ENCODE measurements around the gene C16orf74. TPM values are rescaled to one million over a fixed set of nuclear protein-coding genes. Genes with fewer than 3 reads are reported as not detected.

The C16orf74 gene
- total RNA-seq, 1 donor, result 8.2 TPM

DNA sequence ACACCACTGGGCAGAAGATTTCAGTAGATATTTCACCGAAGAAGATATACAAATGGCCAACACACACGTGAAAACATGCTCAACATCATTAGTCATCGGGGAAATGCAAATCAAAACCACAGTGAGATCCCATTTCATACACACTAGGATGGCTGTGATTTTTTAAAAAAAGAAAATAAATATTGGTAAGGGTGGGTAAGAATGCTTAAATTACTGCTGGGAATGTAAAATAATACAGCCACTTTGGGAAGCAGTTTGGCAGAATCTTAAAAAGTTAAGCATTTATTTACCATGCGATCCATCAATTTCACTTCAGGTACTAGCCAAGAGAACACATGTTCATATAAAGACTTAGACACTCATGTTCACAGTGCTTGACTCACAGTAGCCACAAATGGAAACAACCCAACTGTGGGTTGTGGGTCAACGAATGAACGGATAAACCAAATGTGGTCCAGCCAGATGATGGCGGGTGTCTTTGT, 6.5 kb upstream of the C16orf74 start:
- H3K4me3 ChIP-seq (ENCODE audit: low read depth, low read length), result no peak overlapping the region
- DNase-seq (ENCODE audit: low read depth), result peak; percentile 52
- TF ChIP-seq CTCF (IDR thresholded peaks at IDR 0.05; ENCODE audit: insufficient read depth, low read depth, low read length), result no peak

- no peak for TF ChIP-seq CTCF (IDR thresholded peaks at IDR 0.05; ENCODE audit: insufficient read depth, low read depth, low read length)
- no peak for DNase-seq (ENCODE audit: low read depth)
- H3K4me3 ChIP-seq (ENCODE audit: low read depth, low read length), result no peak overlapping the region
Measured at GRCh38 chr16:85755929-85756768, 5.3 kb upstream of the C16orf74 start.

DNA sequence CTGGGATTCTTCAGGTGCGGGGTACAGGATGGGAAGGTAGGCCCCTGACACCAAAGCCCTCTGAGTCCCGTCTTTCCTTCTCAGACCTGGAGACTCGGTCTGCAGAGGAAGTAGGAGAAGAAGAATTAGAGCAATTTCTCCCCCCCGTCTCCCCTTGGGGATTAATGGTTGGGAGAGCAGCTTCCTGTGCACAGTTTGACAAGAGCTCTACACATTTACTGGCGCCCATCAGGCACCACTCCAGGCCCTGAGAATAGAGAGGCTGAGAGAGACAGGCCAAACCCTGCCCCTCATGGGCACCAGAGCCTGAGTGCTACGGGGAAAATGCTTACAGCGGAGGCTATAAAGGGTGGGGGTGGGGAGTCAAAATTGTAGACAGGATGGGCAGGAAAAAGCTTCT, 3.5 kb upstream of the C16orf74 start:
- no peak overlapping the region for H3K4me3 ChIP-seq (ENCODE audit: low read depth, low read length)
- no peak for DNase-seq (ENCODE audit: low read depth)
- no peak for TF ChIP-seq CTCF (IDR thresholded peaks at IDR 0.05; ENCODE audit: insufficient read depth, low read depth, low read length)

GRCh38 chr16:85753976-85754375, 3.1 kb upstream of the C16orf74 start:
- TF ChIP-seq CTCF (IDR thresholded peaks at IDR 0.05; ENCODE audit: insufficient read depth, low read depth, low read length), result no peak
- DNase-seq (ENCODE audit: low read depth), result no peak
- no peak overlapping the region for H3K4me3 ChIP-seq (ENCODE audit: low read depth, low read length)

- H3K4me3 ChIP-seq (ENCODE audit: low read depth, low read length), result no peak overlapping the region
- TF ChIP-seq CTCF (IDR thresholded peaks at IDR 0.05; ENCODE audit: insufficient read depth, low read depth, low read length), result no peak
- no peak for DNase-seq (ENCODE audit: low read depth)
Measured at GRCh38 chr16:85753559-85753958, 2.7 kb upstream of the C16orf74 start.

DNA sequence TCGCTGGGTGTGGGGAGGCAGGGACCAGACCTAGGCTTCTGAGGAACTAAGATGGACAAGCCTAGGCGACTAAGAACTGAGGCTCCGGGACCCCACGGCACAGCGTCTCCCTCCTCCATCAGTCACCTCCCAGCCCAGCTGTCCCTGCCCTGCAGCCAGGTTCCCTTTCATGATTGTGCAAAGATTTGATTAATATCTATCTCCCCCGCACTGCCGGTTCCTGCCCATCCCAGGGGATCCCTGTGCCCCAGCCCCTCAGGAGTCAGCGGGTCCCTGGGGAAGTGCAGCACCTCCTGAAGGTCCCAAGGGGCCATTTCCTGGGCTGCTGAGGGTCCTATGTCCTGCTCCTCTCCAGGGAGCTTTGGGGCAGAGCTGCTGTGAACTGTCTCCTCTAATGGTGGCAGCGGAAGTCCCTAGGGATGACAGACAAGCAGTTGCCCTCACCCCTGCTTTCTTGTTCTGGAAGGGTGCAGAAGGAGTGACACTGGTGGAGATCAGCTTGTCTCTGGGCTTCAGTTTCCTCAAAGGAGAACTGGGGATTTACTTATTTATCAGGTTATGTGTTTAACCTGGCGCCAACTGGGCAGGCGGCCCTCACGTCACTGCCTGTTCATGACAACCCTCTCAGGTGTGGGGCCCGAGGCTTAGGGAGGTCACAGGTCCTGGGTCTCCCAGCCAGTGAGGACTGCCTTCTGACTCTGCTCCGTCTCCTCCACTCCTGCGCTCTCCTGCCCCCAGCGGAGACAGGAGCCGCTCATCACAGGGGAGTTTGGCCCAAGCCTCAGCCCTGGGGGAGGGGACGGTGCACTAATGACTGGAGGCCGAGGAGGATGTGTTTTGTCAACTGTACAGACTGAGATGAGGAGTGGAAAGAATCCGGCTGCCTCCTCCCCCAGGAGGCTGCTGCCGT, 1.9 kb upstream of the C16orf74 start:
- no peak overlapping the region for H3K4me3 ChIP-seq (ENCODE audit: low read depth, low read length)
- DNase-seq (ENCODE audit: low read depth), result peak; percentile 52
- TF ChIP-seq CTCF (IDR thresholded peaks at IDR 0.05; ENCODE audit: insufficient read depth, low read depth, low read length), result peak; percentile 49

Data from fibroblast of villous mesenchyme (primary cell).